ENCODE results near the gene PACRG.

The PACRG gene

GRCh38 chr6:162713974-162714780 lies 13.6 kb upstream of the PACRG start:
- TF ChIP-seq PPARA (CRISPR knock-in tag; IDR thresholded peaks at IDR 0.05; ENCODE audit: borderline replicate concordance) (no peak), CSRNP3 (CRISPR knock-in tag; IDR thresholded peaks at IDR 0.05) (peak; percentile 86), ISL1 (CRISPR knock-in tag; IDR thresholded peaks at IDR 0.05) (peak; percentile 95), TCF4 (CRISPR knock-in tag; IDR thresholded peaks at IDR 0.05; ENCODE audit: borderline replicate concordance) (peak; percentile 91), PATZ1 (CRISPR knock-in tag; IDR thresholded peaks at IDR 0.05; ENCODE audit: borderline replicate concordance) (peak; percentile 78; the same call in 1 of the 2 replicates), RARB (CRISPR knock-in tag; IDR thresholded peaks at IDR 0.05) (no peak), ZNF8 (CRISPR knock-in tag; IDR thresholded peaks at IDR 0.05) (peak; percentile 51; the same call in 1 of the 2 replicates), OSR1 (CRISPR knock-in tag; IDR thresholded peaks at IDR 0.05) (no peak), ESRRG (CRISPR knock-in tag; IDR thresholded peaks at IDR 0.05) (peak; percentile 84), CREB5 (CRISPR knock-in tag; IDR thresholded peaks at IDR 0.05; ENCODE audit: low read depth) (peak; percentile 49; the same call in 1 of the 2 replicates), ZNF70 (CRISPR knock-in tag; IDR thresholded peaks at IDR 0.05) (peak; percentile 54; the same call in 1 of the 2 replicates), GLIS3 (CRISPR knock-in tag; IDR thresholded peaks at IDR 0.05) (peak; percentile 96), ZNF565 (CRISPR knock-in tag; conservative IDR thresholded peaks at IDR 0.05; ENCODE audit: low read depth) (peak; percentile 22; the same call in 1 of the 2 replicates), SNAI2 (CRISPR knock-in tag; IDR thresholded peaks at IDR 0.05) (0 out of 2 replicates have a peak, but pooled peaks have one; percentile 77), TSHZ2 (CRISPR knock-in tag; IDR thresholded peaks at IDR 0.05) (peak; percentile 99), ZFP3 (CRISPR knock-in tag; IDR thresholded peaks at IDR 0.05) (no peak)
- ATAC-seq = peak; percentile 22; the same call in 1 of the 3 replicates

GRCh38 chr6:162715601-162716000 lies 12.2 kb upstream of the PACRG start:
- ATAC-seq = no peak
- TF ChIP-seq ZNF70 (CRISPR knock-in tag; IDR thresholded peaks at IDR 0.05) (peak; percentile 97), ZNF8 (CRISPR knock-in tag; IDR thresholded peaks at IDR 0.05) (no peak)

- ATAC-seq = no peak
- TF ChIP-seq PATZ1 (CRISPR knock-in tag; IDR thresholded peaks at IDR 0.05; ENCODE audit: borderline replicate concordance) (no peak), TSHZ2 (CRISPR knock-in tag; IDR thresholded peaks at IDR 0.05) (no peak), ZNF8 (CRISPR knock-in tag; IDR thresholded peaks at IDR 0.05) (no peak), BACH2 (CRISPR knock-in tag; IDR thresholded peaks at IDR 0.05; ENCODE audit: borderline replicate concordance) (no peak), ESRRG (CRISPR knock-in tag; IDR thresholded peaks at IDR 0.05) (no peak), PPARA (CRISPR knock-in tag; IDR thresholded peaks at IDR 0.05; ENCODE audit: borderline replicate concordance) (no peak), ISL1 (CRISPR knock-in tag; IDR thresholded peaks at IDR 0.05) (no peak), ZC3H10 (CRISPR knock-in tag; IDR thresholded peaks at IDR 0.05) (no peak), ZFP30 (CRISPR knock-in tag; IDR thresholded peaks at IDR 0.05) (no peak), CSDC2 (CRISPR knock-in tag; IDR thresholded peaks at IDR 0.05) (no peak), ZFP3 (CRISPR knock-in tag; IDR thresholded peaks at IDR 0.05) (no peak), POU6F1 (CRISPR knock-in tag; IDR thresholded peaks at IDR 0.05; ENCODE audit: borderline replicate concordance, low read depth) (no peak), GLIS3 (CRISPR knock-in tag; IDR thresholded peaks at IDR 0.05) (no peak), RARB (CRISPR knock-in tag; IDR thresholded peaks at IDR 0.05) (no peak)
Measured at GRCh38 chr6:162719528-162719927, 8.2 kb upstream of the PACRG start.
